HCT116 (cell line): ENCODE measurements around the gene MRAP2.

Experiments used
- CBX3 ChIP-seq: IDR thresholded peaks from 2 replicates; pipeline ENCODE4 v1.6.1; 2012; ENCODE audit warnings: low read depth
- CTCF ChIP-seq, 3 experiments: fragments of 200-600 bp in 1 of 3; sonication (generic) in 1 of 3; IDR thresholded peaks in 2 of 3; conservative IDR thresholded peaks in 1 of 3; 2 replicates each; pipeline ENCODE4 v1.5.1; 2012 to 2017; ENCODE audit warnings: low read depth in 2 of 3, low read length in 2 of 3, antibody characterized with exemption in 1 of 3, borderline replicate concordance in 1 of 3, control low read depth in 1 of 3, mild to moderate bottlenecking in 1 of 3, mixed read lengths in 1 of 3, mixed run types in 1 of 3, moderate library complexity in 1 of 3; ENCODE audit not compliant: insufficient read depth in 1 of 3

DNA sequence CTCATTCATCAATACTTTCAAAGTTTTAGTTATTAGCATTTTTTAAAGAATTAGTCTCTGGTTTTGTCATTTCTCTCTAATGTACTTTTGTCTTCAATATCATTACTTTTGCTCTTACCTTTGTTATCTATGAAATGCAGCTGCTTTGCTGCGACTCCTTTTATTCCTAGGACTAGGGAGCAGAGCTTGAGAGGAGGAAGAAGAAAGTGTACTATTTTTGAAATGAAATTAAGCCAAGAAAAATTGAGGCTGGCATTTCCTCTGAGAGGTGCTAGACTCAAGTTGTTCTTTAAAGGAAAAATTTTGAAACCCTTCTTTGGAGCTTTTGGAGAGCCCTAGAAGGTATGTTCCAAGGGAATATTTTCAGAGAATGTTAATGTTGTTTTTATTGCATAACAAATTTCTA lies 48.3 kb upstream of the MRAP2 start:
- no peak for TF ChIP-seq CTCF (IDR thresholded peaks at IDR 0.05 in 2 of 3, conservative IDR thresholded peaks at IDR 0.05 in 1 of 3; ENCODE audit: borderline replicate concordance in 1 of 3, insufficient read depth in 1 of 3, low read depth in 2 of 3, low read length in 2 of 3)
- TF ChIP-seq CBX3, result no peak
